Colonic mucosa (tissue), 4 donors: ENCODE data around the gene ZSCAN16. TPM values are rescaled to one million over a fixed set of nuclear protein-coding genes. Genes with fewer than 3 reads are reported as not detected.
"Not testable (repeated sequence)": the region's sequence is repeated elsewhere in the genome, so short reads cannot be mapped to it uniquely, and the experiment has no call there.

Experiments used
- DNase-seq: peaks from one replicate; pipeline ENCODE4 v3.0.0-alpha.2; 2020
- H3K27ac ChIP-seq: fragments of 200-600 bp; one replicate; pipeline ENCODE4 v1.8.0; 2021
- H3K27me3 ChIP-seq: fragments of 200-600 bp; one replicate; pipeline ENCODE4 v1.8.0; 2021
- H3K36me3 ChIP-seq: fragments of 200-600 bp; one replicate; pipeline ENCODE4 v1.8.0; 2021
- H3K4me1 ChIP-seq: fragments of 200-600 bp; one replicate; pipeline ENCODE4 v1.8.0; 2021; ENCODE audit warnings: mild to moderate bottlenecking
- H3K4me3 ChIP-seq: fragments of 200-600 bp; one replicate; pipeline ENCODE4 v1.8.0; 2021
- H3K9ac ChIP-seq, 2 donors: one replicate each; pipeline ENCODE4 v1.7.0; 2013; ENCODE audit warnings: control low read depth in 2 of 2, low read depth in 2 of 2, low read length in 2 of 2
- H3K9me3 ChIP-seq: fragments of 200-600 bp; one replicate; pipeline ENCODE4 v1.8.0; 2021
- CTCF ChIP-seq: fragments of 200-600 bp; IDR thresholded peaks from one replicate; pipeline ENCODE4 v1.8.0; 2022; ENCODE audit warnings: antibody characterized with exemption, mild to moderate bottlenecking
- intact Hi-C: fragments of 100-400 bp; cut with DNase I; formaldehyde crosslinking; loops from one replicate; pipeline ENCODE4 v1.14.1; 2022
- total RNA-seq, 2 donors: library from RNA; stranded (reverse); fragmentation: NEBNext Ultra II Directional in 1 of 2; extraction: Animal tissue kit (Norgen Biotek cat#: 25700) in 1 of 2; gene quantifications; one replicate each; pipeline ENCODE4 v1.2.1, GENCODE V29; 2021
- donor health status: healthy.
- donor health status: DM: no; HTN: no; CAD: no.
- donor health status: DM: no; HTN: no; CAD: no.

The ZSCAN16 gene
- 1 to 10 TPM; 8.3 to 8.7 TPM for total RNA-seq

GRCh38 chr6:28124350-28124970 lies at the start of gene ZSCAN16:
TSS of gene ZSCAN16 (plus strand) at chr6:28124609. CDS start at chr6:28125444, 835 bp downstream.
- DNase-seq: peak; percentile 94
- H3K27ac ChIP-seq: peak within 1 kb of the TSS; percentile 47
- intact Hi-C loops: no loop called here
- H3K36me3 ChIP-seq: peaks cover under 1% of the 10 kb centered on the region
- H3K4me1 ChIP-seq: peaks cover 3% of the 10 kb centered on the region
- no peaks in the 10 kb centered on the region for H3K27me3 ChIP-seq
- H3K9me3 ChIP-seq: no peaks in the 10 kb centered on the region
- peak within 1 kb of the TSS; percentile 68 for H3K4me3 ChIP-seq
- peak within 1 kb of the TSS; percentile 77 to 85 for H3K9ac ChIP-seq
- no peak for TF ChIP-seq CTCF

GRCh38 chr6:28078050-28078449 lies 46.4 kb upstream of the ZSCAN16 start:
- Histone ChIP-seq H3K4me3 (no peak overlapping the region), H3K27ac (no peak overlapping the region), H3K4me1 (peaks cover 3% of the 10 kb centered on the region), H3K36me3 (no peaks in the 10 kb centered on the region), H3K27me3 (no peaks in the 10 kb centered on the region), H3K9me3 (no peaks in the 10 kb centered on the region), H3K9ac (no peak overlapping the region)
- DNase-seq: no peak
- no peak for TF ChIP-seq CTCF
- intact Hi-C loops: no loop called here

- H3K9me3 ChIP-seq: no peaks in the 10 kb centered on the region
- H3K4me3 ChIP-seq: no peak overlapping the region
- DNase-seq: no peak
- H3K36me3 ChIP-seq: no peaks in the 10 kb centered on the region
- intact Hi-C loops: no loop called here
- H3K9ac ChIP-seq: no peak overlapping the region
- TF ChIP-seq CTCF: no peak
- no peaks in the 10 kb centered on the region for H3K27me3 ChIP-seq
- H3K4me1 ChIP-seq: peaks cover 3% of the 10 kb centered on the region
- no peak overlapping the region for H3K27ac ChIP-seq
These were observed 45.6 kb upstream of the ZSCAN16 start for GRCh38 chr6:28078836-28079235.

- Histone ChIP-seq H3K9ac (peak within 1 kb of the TSS; percentile 80 to 94), H3K27ac (peak within 1 kb of the TSS; percentile 89), H3K4me3 (peak within 1 kb of the TSS; percentile 76)
- not testable (repeated sequence) for H3K4me1 ChIP-seq, H3K36me3 ChIP-seq, H3K9me3 ChIP-seq, DNase-seq, H3K27me3 ChIP-seq
- intact Hi-C loops: loop anchor here (5.0 kb wide), 2 partner anchors 57 to 142 kb away; no protein-coding TSS in a partner anchor
These were observed 44.1 kb upstream of the ZSCAN16 start, which contains the start of gene ZNF165 for GRCh38 chr6:28080381-28080630. TSS of gene ZNF165 (plus strand) at chr6:28080568. CDS start at chr6:28085481, 4,913 bp downstream.

GRCh38 chr6:28080631-28081485 lies 43.6 kb upstream of the ZSCAN16 start:
- Histone ChIP-seq H3K4me3 (peak overlapping the region; percentile 76), H3K36me3 (no peaks in the 10 kb centered on the region), H3K27me3 (no peaks in the 10 kb centered on the region), H3K9me3 (no peaks in the 10 kb centered on the region), H3K9ac (peak overlapping the region; percentile 80 to 94), H3K4me1 (peaks cover 3% of the 10 kb centered on the region), H3K27ac (peak overlapping the region; percentile 89)
- intact Hi-C loops: loop anchor here (5.0 kb wide), 2 partner anchors 56 to 141 kb away; no protein-coding TSS in a partner anchor
- no peak for TF ChIP-seq CTCF
- DNase-seq: peak; percentile 94

- Histone ChIP-seq H3K9ac (peak overlapping the region; percentile 80 to 94), H3K36me3 (no peaks in the 10 kb centered on the region), H3K9me3 (no peaks in the 10 kb centered on the region), H3K27ac (peak overlapping the region; percentile 89), H3K4me1 (peaks cover 3% of the 10 kb centered on the region), H3K27me3 (no peaks in the 10 kb centered on the region), H3K4me3 (peak overlapping the region; percentile 76)
- intact Hi-C loops: loop anchor here (5.0 kb wide), 2 partner anchors 56 to 141 kb away; no protein-coding TSS in a partner anchor
- no peak for TF ChIP-seq CTCF
- DNase-seq: no peak
These were observed 43.0 kb upstream of the ZSCAN16 start for GRCh38 chr6:28081486-28081751.
